CD14-positive monocyte (primary cell): Measurements from ENCODE around the gene CFAP299. TPM values are rescaled to one million over a fixed set of nuclear protein-coding genes. Genes with fewer than 3 reads are reported as not detected.

Experiments
- DNase-seq, 3 donors: peaks; one replicate each; pipeline ENCODE4 v3.0.0-alpha.2; 2011 to 2022
- H2AFZ ChIP-seq: 2 replicates; pipeline ENCODE4 v1.6.0; 2012; ENCODE audit warnings: mild to moderate bottlenecking, low read depth, low read length, inconsistent platforms; ENCODE audit not compliant: insufficient read depth, poor library complexity, severe bottlenecking
- H3K27ac ChIP-seq, 2 donors: 1 replicate in 1 of 2; 2 replicates in 1 of 2; pipeline ENCODE4 v1.5.1; 2012 to 2013; ENCODE audit warnings: low read length in 2 of 2, control low read depth in 1 of 2, inconsistent platforms in 1 of 2, low read depth in 1 of 2, mild to moderate bottlenecking in 1 of 2
- H3K27me3 ChIP-seq, 2 donors: one replicate each; pipeline versions ENCODE4 v1.6.0 to v1.6.1; 2011 to 2013; ENCODE audit warnings: low read length in 2 of 2; ENCODE audit not compliant: control insufficient read depth in 2 of 2, insufficient read depth in 2 of 2
- H3K36me3 ChIP-seq, 2 donors: replicated peaks in 1 of 2; 1 replicate in 1 of 2; 2 replicates in 1 of 2; pipeline versions ENCODE4 v1.5.1 to v1.6.1; 2012 to 2013; ENCODE audit warnings: low read length in 2 of 2, control low read depth in 1 of 2, inconsistent platforms in 1 of 2, mild to moderate bottlenecking in 1 of 2; ENCODE audit not compliant: insufficient read depth in 2 of 2, control insufficient read depth in 1 of 2
- H3K4me1 ChIP-seq, 2 donors: 1 replicate in 1 of 2; 2 replicates in 1 of 2; pipeline versions ENCODE4 v1.5.1 to v1.6.1; 2012 to 2013; ENCODE audit warnings: low read length in 2 of 2, control low read depth in 1 of 2, inconsistent platforms in 1 of 2, mild to moderate bottlenecking in 1 of 2, moderate library complexity in 1 of 2; ENCODE audit not compliant: insufficient read depth in 2 of 2, control insufficient read depth in 1 of 2
- H3K4me2 ChIP-seq: replicated peaks from 2 replicates; pipeline ENCODE3; 2012; ENCODE audit warnings: low read length, moderate library complexity, mild to moderate bottlenecking; ENCODE audit not compliant: poor library complexity, severe bottlenecking; ENCODE audit errors: extremely low read depth
- H3K4me3 ChIP-seq, 3 experiments: fragments of 200-600 bp in 1 of 3; sonication (generic) in 1 of 3; replicated peaks in 1 of 3; 1 replicate in 2 of 3; 2 replicates in 1 of 3; pipeline ENCODE4 v1.5.1; 2011 to 2013; ENCODE audit warnings: low read length in 3 of 3, mild to moderate bottlenecking in 3 of 3, control low read depth in 2 of 3, low read depth in 2 of 3, inconsistent platforms in 1 of 3, moderate library complexity in 1 of 3
- H3K79me2 ChIP-seq: 2 replicates; pipeline ENCODE4 v1.6.0; 2012; ENCODE audit warnings: mild to moderate bottlenecking, control low read depth, inconsistent platforms, low read length, moderate library complexity; ENCODE audit not compliant: insufficient read depth
- H3K9ac ChIP-seq: 2 replicates; pipeline ENCODE4 v1.6.0; 2017; ENCODE audit warnings: low read length, mild to moderate bottlenecking; ENCODE audit not compliant: insufficient read depth, poor library complexity, severe bottlenecking
- H3K9me3 ChIP-seq, 2 donors: replicated peaks in 1 of 2; 1 replicate in 1 of 2; 2 replicates in 1 of 2; pipeline versions ENCODE4 v1.5.1 to v1.6.1; 2012 to 2013; ENCODE audit warnings: low read length in 2 of 2, control low read depth in 1 of 2; ENCODE audit not compliant: control insufficient read depth in 1 of 2, insufficient read depth in 1 of 2
- H4K20me1 ChIP-seq: 2 replicates; pipeline ENCODE4 v1.6.0; 2012; ENCODE audit warnings: mild to moderate bottlenecking, low read length, control low read depth, moderate library complexity; ENCODE audit not compliant: insufficient read depth
- H3K27ac Mint-ChIP-seq, 7 donors: one replicate each; pipeline ENCODE4 v1.8.0; 2020; ENCODE audit warnings: mild to moderate bottlenecking in 7 of 7, mixed read lengths in 7 of 7, moderate library complexity in 6 of 7, inconsistent platforms in 2 of 7
- H3K27me3 Mint-ChIP-seq, 3 donors: one replicate each; pipeline ENCODE4 v1.8.0; 2021 to 2022; ENCODE audit warnings: low read depth in 3 of 3, mild to moderate bottlenecking in 3 of 3, mixed read lengths in 3 of 3, moderate library complexity in 3 of 3, inconsistent platforms in 1 of 3
- H3K36me3 Mint-ChIP-seq, 2 donors: one replicate each; pipeline ENCODE4 v1.8.0; 2020; ENCODE audit warnings: mixed read lengths in 2 of 2, inconsistent platforms in 1 of 2, mild to moderate bottlenecking in 1 of 2
- H3K4me1 Mint-ChIP-seq: one replicate; pipeline ENCODE4 v1.8.0; 2020; ENCODE audit warnings: mild to moderate bottlenecking, mixed read lengths
- H3K4me3 Mint-ChIP-seq, 2 donors: one replicate each; pipeline ENCODE4 v1.8.0; 2020; ENCODE audit warnings: mild to moderate bottlenecking in 2 of 2, mixed read lengths in 2 of 2, moderate library complexity in 1 of 2
- H3K9me3 Mint-ChIP-seq, 7 donors: one replicate each; pipeline ENCODE4 v1.8.0; 2020 to 2022; ENCODE audit warnings: mixed read lengths in 7 of 7, mild to moderate bottlenecking in 6 of 7, moderate library complexity in 6 of 7, inconsistent platforms in 2 of 7
- WGBS: methylation state at CpG from one replicate; pipeline ENCODE4 v1.1.5; 2013; ENCODE audit warnings: missing lambda C conversion rate; ENCODE audit not compliant: insufficient coverage; 5-methylcytosine and 5-hydroxymethylcytosine counted together
- intact Hi-C, 2 donors: fragments of 100-400 bp; cut with micrococcal nuclease; formaldehyde crosslinking; loops; one replicate each; pipeline versions ENCODE4 v1.15.0 to v1.15.1; 2023
- polyA plus RNA-seq, 3 donors: library from polyadenylated mRNA; depleted of rRNA in 1 of 3; unstranded in 2 of 3; stranded (reverse) in 1 of 3; fragments of 300-500 nt in 2 of 3; fragments of >200 nt in 1 of 3; fragmentation: Illumina TruSeq in 2 of 3; gene quantifications; 1 replicate in 2 of 3; 2 replicates in 1 of 3; pipeline ENCODE4 v1.2.3, GENCODE V29; 2012 to 2021
- TF ChIP-seq, protein P1 (sequence below): fragments of 200-600 bp; IDR thresholded peaks from one replicate; pipeline ENCODE4 v1.8.0; 2022; ENCODE audit warnings: antibody characterized with exemption, mild to moderate bottlenecking

CFAP299 gene
- polyA plus RNA-seq, 3 donors, result not detected

DNA sequence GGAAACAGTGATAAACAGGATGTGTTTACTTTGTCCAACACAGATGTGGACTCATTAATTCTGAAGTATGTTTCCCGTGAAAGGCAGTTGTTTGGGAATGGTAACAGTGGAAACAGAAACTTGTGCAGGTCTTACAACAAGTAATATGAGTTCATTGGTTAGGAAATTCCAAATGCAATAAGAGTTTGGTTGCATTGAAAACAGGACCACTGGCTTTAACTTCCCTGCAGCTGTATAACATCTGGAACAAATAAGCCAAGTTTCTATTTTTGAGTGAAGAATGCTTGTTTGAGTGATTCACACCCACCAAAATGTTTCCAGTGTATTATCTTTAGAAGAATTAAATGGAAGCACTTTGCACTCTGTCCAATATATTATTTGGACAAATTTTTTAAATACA lies 612.6 kb downstream of the CFAP299 start:
- H3K4me2 ChIP-seq, result no peak overlapping the region
- WGBS, result 67% methylated on average over 1 of the region's 1 CpG
- H3K27ac ChIP-seq, result no peak overlapping the region
- no peak overlapping the region for H3K9ac ChIP-seq
- Mint-ChIP-seq H3K4me1 (no peaks in the 10 kb centered on the region), H3K36me3 (no peaks in the 10 kb centered on the region), H3K9me3 (peaks cover 0 to 5% (median 1%) of the 10 kb centered on the region in 7 donors), H3K27ac (no peak overlapping the region), H3K4me3 (no peak overlapping the region), H3K27me3 (no peaks in the 10 kb centered on the region)
- H3K9me3 ChIP-seq, result no peaks in the 10 kb centered on the region
- H3K36me3 ChIP-seq, result no peaks in the 10 kb centered on the region
- no peak overlapping the region for H2AFZ ChIP-seq
- H3K4me1 ChIP-seq, result no peaks in the 10 kb centered on the region
- H3K4me3 ChIP-seq, result no peak overlapping the region
- H4K20me1 ChIP-seq, result no peaks in the 10 kb centered on the region
- TF ChIP-seq, protein P1, sequence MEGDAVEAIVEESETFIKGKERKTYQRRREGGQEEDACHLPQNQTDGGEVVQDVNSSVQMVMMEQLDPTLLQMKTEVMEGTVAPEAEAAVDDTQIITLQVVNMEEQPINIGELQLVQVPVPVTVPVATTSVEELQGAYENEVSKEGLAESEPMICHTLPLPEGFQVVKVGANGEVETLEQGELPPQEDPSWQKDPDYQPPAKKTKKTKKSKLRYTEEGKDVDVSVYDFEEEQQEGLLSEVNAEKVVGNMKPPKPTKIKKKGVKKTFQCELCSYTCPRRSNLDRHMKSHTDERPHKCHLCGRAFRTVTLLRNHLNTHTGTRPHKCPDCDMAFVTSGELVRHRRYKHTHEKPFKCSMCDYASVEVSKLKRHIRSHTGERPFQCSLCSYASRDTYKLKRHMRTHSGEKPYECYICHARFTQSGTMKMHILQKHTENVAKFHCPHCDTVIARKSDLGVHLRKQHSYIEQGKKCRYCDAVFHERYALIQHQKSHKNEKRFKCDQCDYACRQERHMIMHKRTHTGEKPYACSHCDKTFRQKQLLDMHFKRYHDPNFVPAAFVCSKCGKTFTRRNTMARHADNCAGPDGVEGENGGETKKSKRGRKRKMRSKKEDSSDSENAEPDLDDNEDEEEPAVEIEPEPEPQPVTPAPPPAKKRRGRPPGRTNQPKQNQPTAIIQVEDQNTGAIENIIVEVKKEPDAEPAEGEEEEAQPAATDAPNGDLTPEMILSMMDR, result no peak
- H3K27me3 ChIP-seq, result no peaks in the 10 kb centered on the region
- no peak for DNase-seq
- no peaks in the 10 kb centered on the region for H3K79me2 ChIP-seq
- intact Hi-C loops, result no loop called here

- no peaks in the 10 kb centered on the region for H3K27me3 Mint-ChIP-seq
- peaks cover 0 to 5% (median 1%) of the 10 kb centered on the region in 7 donors for H3K9me3 Mint-ChIP-seq
- no peaks in the 10 kb centered on the region for H3K4me1 ChIP-seq
- H3K36me3 ChIP-seq, result no peaks in the 10 kb centered on the region
- no peaks in the 10 kb centered on the region for H4K20me1 ChIP-seq
- H3K36me3 Mint-ChIP-seq, result no peaks in the 10 kb centered on the region
- no peak overlapping the region for H3K27ac Mint-ChIP-seq
- no peaks in the 10 kb centered on the region for H3K4me1 Mint-ChIP-seq
- no peaks in the 10 kb centered on the region for H3K27me3 ChIP-seq
- DNase-seq, result no peak
- H3K27ac ChIP-seq, result no peak overlapping the region
- no peak overlapping the region for H3K4me3 Mint-ChIP-seq
- H3K4me2 ChIP-seq, result no peak overlapping the region
- TF ChIP-seq, protein P1, result no peak
- no peaks in the 10 kb centered on the region for H3K79me2 ChIP-seq
- no peaks in the 10 kb centered on the region for H3K9me3 ChIP-seq
- H2AFZ ChIP-seq, result no peak overlapping the region
- H3K9ac ChIP-seq, result no peak overlapping the region
- H3K4me3 ChIP-seq, result no peak overlapping the region
- intact Hi-C loops, result no loop called here
Measured at GRCh38 chr4:80948995-80949394, 613.5 kb downstream of the CFAP299 start.
